ENCODE results near the gene CPSF3.

GRCh38 chr2:9382604-9383235 is 40.7 kb upstream of the CPSF3 start:
- TF ChIP-seq CTCF (conservative IDR thresholded peaks at IDR 0.05; ENCODE audit: low read depth, low read length) (no peak), NFE2L2 (IDR thresholded peaks at IDR 0.05; ENCODE audit: low read depth, low read length) (no peak), POLR2A (IDR thresholded peaks at IDR 0.05; ENCODE audit: low read depth, low read length) (no peak), RCOR1 (IDR thresholded peaks at IDR 0.05; ENCODE audit: insufficient replicate concordance, low read length) (no peak), MAZ (IDR thresholded peaks at IDR 0.05; ENCODE audit: borderline replicate concordance, low read depth, low read length) (no peak)

All from IMR-90 (cell line).